Kidney (tissue), 14 donors: ENCODE data around the gene FOXK1. TPM values are rescaled to one million over a fixed set of nuclear protein-coding genes. Genes with fewer than 3 reads are reported as not detected.
A peak's percentile ranks its signal among the peaks of the same experiment; 100 is the strongest.

Experiments used
- DNase-seq, 5 donors: peaks; one replicate each; pipeline ENCODE4 v3.0.0-alpha.2; 2013 to 2020
- FAIRE-seq: peaks from 2 replicates; lab custom pipeline; 2012; peaks lifted over from hg19 to GRCh38; lab: Jason Lieb, UNC
- H3K27ac ChIP-seq, 2 donors: one replicate each; pipeline ENCODE4 v1.7.0; 2013; ENCODE audit warnings: low read depth in 2 of 2, low read length in 2 of 2, inconsistent platforms in 1 of 2
- H3K27me3 ChIP-seq: one replicate; pipeline ENCODE4 v1.7.1; 2013; ENCODE audit warnings: low read length, inconsistent platforms; ENCODE audit not compliant: control insufficient read depth, insufficient read depth
- H3K36me3 ChIP-seq, 3 donors: one replicate each; pipeline versions ENCODE4 v1.7.0 to v1.7.1; 2013; ENCODE audit warnings: low read length in 3 of 3, control low read depth in 1 of 3, inconsistent platforms in 1 of 3; ENCODE audit not compliant: insufficient read depth in 3 of 3, control insufficient read depth in 2 of 3
- H3K4me1 ChIP-seq, 3 donors: one replicate each; pipeline versions ENCODE4 v1.7.0 to v1.7.1; 2013; ENCODE audit warnings: low read length in 3 of 3, inconsistent platforms in 1 of 3, low read depth in 1 of 3; ENCODE audit not compliant: control insufficient read depth in 2 of 3, insufficient read depth in 2 of 3
- H3K4me3 ChIP-seq, 3 donors: one replicate each; pipeline versions ENCODE4 v1.7.0 to v1.8.1; 2013; ENCODE audit warnings: low read length in 3 of 3, control low read depth in 1 of 3, inconsistent platforms in 1 of 3
- H3K9ac ChIP-seq, 3 donors: one replicate each; pipeline versions ENCODE4 v1.7.0 to v1.7.1; 2013; ENCODE audit warnings: low read length in 3 of 3, control low read depth in 1 of 3, inconsistent platforms in 1 of 3
- H3K9me3 ChIP-seq, 3 donors: one replicate each; pipeline versions ENCODE4 v1.7.0 to v1.7.1; 2013; ENCODE audit warnings: low read length in 3 of 3, control low read depth in 1 of 3, inconsistent platforms in 1 of 3; ENCODE audit not compliant: control insufficient read depth in 2 of 3, insufficient read depth in 1 of 3
- CTCF ChIP-seq: IDR thresholded peaks from 3 replicates; pipeline ENCODE4 v1.5.1; 2012; ENCODE audit warnings: mild to moderate bottlenecking, moderate library complexity, borderline replicate concordance; ENCODE audit not compliant: insufficient read depth; ENCODE audit errors: extremely low read depth
- intact Hi-C: fragments of 100-400 bp; cut with DNase I; formaldehyde crosslinking; loops from one replicate; pipeline ENCODE4 v1.11.1; 2022
- polyA plus RNA-seq: library from polyadenylated mRNA; stranded (reverse); fragments of 350-450 nt; fragmentation: Illumina TruSeq; extraction: RNeasy Lipid Tissue Mini Kit (QIAGEN cat#74804); gene quantifications from one replicate; pipeline ENCODE4 v1.2.3, GENCODE V29; 2014; ENCODE audit warnings: low read depth, low replicate concordance; ENCODE audit not compliant: insufficient read depth
- total RNA-seq: library from RNA; stranded (reverse); fragmentation: NEBNext Ultra II Directional; extraction: Animal tissue kit (Norgen Biotek cat#: 25700); gene quantifications from one replicate; pipeline ENCODE4 v1.2.1, GENCODE V29; 2021
- donor health status: control.
- donor health status: control.
- donor health status: control.
- donor health status: control.
- donor health status: control.
- donor health status: DM: yes; HTN: yes; CAD: no.
- donor health status: Normal renal cell carcinoma (clear cell type).

Gene FOXK1
- total and polyA plus RNA-seq, 2 donors from 2014 or later: 3.9 to 44.2 TPM

- no peak for TF ChIP-seq CTCF
- H3K36me3 ChIP-seq: peaks cover 0 to 8% (median 3%) of the 10 kb centered on the region in 3 donors
- FAIRE-seq (no peak), DNase-seq (no peak)
- H3K9ac ChIP-seq: no peak overlapping the region
- no peak overlapping the region for H3K4me3 ChIP-seq
- no peaks in the 10 kb centered on the region for H3K4me1 ChIP-seq
- no peaks in the 10 kb centered on the region for H3K27me3 ChIP-seq
- intact Hi-C loops: no loop called here
- no peaks in the 10 kb centered on the region for H3K9me3 ChIP-seq
- no peak overlapping the region for H3K27ac ChIP-seq
Measured at GRCh38 chr7:4794591-4795350, 112.7 kb downstream of the FOXK1 start.

GRCh38 chr7:4796453-4796852 lies 114.4 kb downstream of the FOXK1 start:
- Histone ChIP-seq H3K9ac (no peak overlapping the region), H3K36me3 (peaks cover 0 to under 1% (median 0%) of the 10 kb centered on the region in 3 donors), H3K27me3 (no peaks in the 10 kb centered on the region), H3K4me3 (no peak overlapping the region), H3K4me1 (no peaks in the 10 kb centered on the region), H3K9me3 (no peaks in the 10 kb centered on the region), H3K27ac (no peak overlapping the region)
- TF ChIP-seq CTCF: no peak
- DNase-seq: no peak
- intact Hi-C loops: no loop called here
- no peak for FAIRE-seq

- Histone ChIP-seq H3K36me3 (no peaks in the 10 kb centered on the region), H3K9me3 (no peaks in the 10 kb centered on the region), H3K4me3 (no peak overlapping the region), H3K9ac (no peak overlapping the region), H3K4me1 (no peaks in the 10 kb centered on the region), H3K27ac (no peak overlapping the region), H3K27me3 (no peaks in the 10 kb centered on the region)
- intact Hi-C loops: no loop called here
- DNase-seq: peak in 4 of 5 donors; percentile 65 to 81 (median 72)
- peak; percentile 75 for TF ChIP-seq CTCF
- no peak for FAIRE-seq
Measured at GRCh38 chr7:4797858-4798705, 116.0 kb downstream of the FOXK1 start.
